ENCODE data around the gene CLTA. TPM values are rescaled to one million over a fixed set of nuclear protein-coding genes. Genes with fewer than 3 reads are reported as not detected.
A peak's percentile ranks its signal among the peaks of the same experiment; 100 is the strongest.

Gene CLTA
- total RNA-seq, 1 experiment from 2014 or later: 195 TPM

GRCh38 chr9:36194326-36195000 lies 3.7 kb downstream of the CLTA start:
- H2BK120ac ChIP-seq (ENCODE audit: low read depth, low read length, poor library complexity, severe bottlenecking): no peak overlapping the region
- H3K9me3 ChIP-seq (ENCODE audit: control insufficient read depth, low read depth, low read length): no peaks in the 10 kb centered on the region
- no peak for TF ChIP-seq CTCF (conservative IDR thresholded peaks at IDR 0.05)
- H3K79me1 ChIP-seq (ENCODE audit: insufficient read depth, low read depth, low read length, poor library complexity, severe bottlenecking): peaks cover 13% of the 10 kb centered on the region
- H4K91ac ChIP-seq (ENCODE audit: insufficient read length, low read depth, low read length): no peak overlapping the region
- no peak overlapping the region for H3K23ac ChIP-seq (ENCODE audit: insufficient read length, low read depth, low read length)
- no peaks in the 10 kb centered on the region for H3K27me3 ChIP-seq (ENCODE audit: insufficient read depth, low read length)
- peaks cover 37% of the 10 kb centered on the region for H3K79me2 ChIP-seq (ENCODE audit: insufficient read depth, low read length)
- H3K4me1 Mint-ChIP-seq: peaks cover 23 to 26% of the 10 kb centered on the region in 2 experiments
- no CpG with 5 or more reads among the region's 4 CpGs for WGBS (ENCODE audit: extremely low coverage, insufficient read length, low lambda C conversion rate)
- H3K4me2 ChIP-seq (ENCODE audit: insufficient read depth, insufficient read length, low read length): no peak overlapping the region
- peaks cover 6% of the 10 kb centered on the region; the same call in 1 of the 2 replicates for H3K4me1 ChIP-seq (ENCODE audit: insufficient read depth, low read length)
- no peak overlapping the region for H3K4ac ChIP-seq (ENCODE audit: low read depth, low read length)
- H2BK15ac ChIP-seq (ENCODE audit: low read depth, low read length): no peak overlapping the region
- no peak overlapping the region for H3K9ac ChIP-seq (ENCODE audit: extremely low read depth, insufficient read length, low read length)
- peaks cover 15 to 32% (median 30%) of the 10 kb centered on the region in 3 experiments; a peak in 6 of 7 replicates for H3K36me3 Mint-ChIP-seq (ENCODE audit: insufficient read depth in 1 of 3, low read depth in 3 of 3)
- no peak overlapping the region for H2AFZ ChIP-seq (ENCODE audit: low read length)
- H2BK12ac ChIP-seq (ENCODE audit: insufficient read length, low read depth, low read length): no peak overlapping the region
- H3K27ac Mint-ChIP-seq: peak overlapping the region in 1 of 3 experiments; percentile 29; a peak in 2 of 7 replicates
- H3K18ac ChIP-seq (ENCODE audit: insufficient read length, low read depth, low read length): no peak overlapping the region
- H2BK20ac ChIP-seq (ENCODE audit: low read depth, low read length, poor library complexity, severe bottlenecking): no peak overlapping the region
- no peak overlapping the region for H3K27ac ChIP-seq (ENCODE audit: insufficient read length, low read depth, low read length)
- no peak overlapping the region for H3K14ac ChIP-seq (ENCODE audit: insufficient read depth, low read length)
- H3K56ac ChIP-seq (ENCODE audit: insufficient read length, low read depth, low read length): no peak overlapping the region
- H4K5ac ChIP-seq (ENCODE audit: insufficient read length, low read depth, low read length): no peak overlapping the region
- no peaks in the 10 kb centered on the region; the same call in 1 of the 2 replicates for H3K27me3 Mint-ChIP-seq (ENCODE audit: low read depth)
- H4K8ac ChIP-seq (replicated peaks; ENCODE audit: insufficient read length, low read depth, low read length): no peak overlapping the region
- no peaks in the 10 kb centered on the region for H3K9me3 Mint-ChIP-seq
- no peak overlapping the region for H2AK5ac ChIP-seq (ENCODE audit: insufficient read length, low read length)
- no peak for DNase-seq
- no peak overlapping the region for H2BK5ac ChIP-seq (ENCODE audit: insufficient read length, low read length)
- peaks cover 10% of the 10 kb centered on the region for H3K23me2 ChIP-seq (ENCODE audit: insufficient read length, low read depth, low read length, poor library complexity, severe bottlenecking)
- no peaks in the 10 kb centered on the region for H4K20me1 ChIP-seq (ENCODE audit: control insufficient read depth, insufficient read depth, insufficient read length)
- no peak overlapping the region; a peak in 1 of 5 replicates for H3K4me3 Mint-ChIP-seq
- H3T11ph ChIP-seq (ENCODE audit: low read length): no peak overlapping the region

All from H9 (cell line).